Measurements from ENCODE around the gene DCUN1D5.
"Not testable (repeated sequence)": the region's sequence is repeated elsewhere in the genome, so short reads cannot be mapped to it uniquely, and the experiment has no call there.

Gene DCUN1D5

GRCh38 chr11:103053997-103054396, 38.0 kb downstream of the DCUN1D5 start:
- DNase-seq = no peak

- no peak for DNase-seq
These were observed 40.0 kb downstream of the DCUN1D5 start for GRCh38 chr11:103051981-103052380.

- DNase-seq = no peak
These were observed 40.7 kb downstream of the DCUN1D5 start for GRCh38 chr11:103051151-103051801.

- no peak for DNase-seq
These were observed 41.6 kb downstream of the DCUN1D5 start for GRCh38 chr11:103050351-103050750.

GRCh38 chr11:103047837-103048236, 44.1 kb downstream of the DCUN1D5 start:
- no peak for DNase-seq

GRCh38 chr11:103043826-103044678, 47.9 kb downstream of the DCUN1D5 start:
- DNase-seq = no peak

GRCh38 chr11:103042161-103042560, 49.8 kb downstream of the DCUN1D5 start:
- DNase-seq = no peak

GRCh38 chr11:103035791-103036434, 56.0 kb downstream of the DCUN1D5 start:
- peak; percentile 5 for DNase-seq

- DNase-seq = no peak
These were observed 56.7 kb downstream of the DCUN1D5 start for GRCh38 chr11:103035216-103035615.

GRCh38 chr11:103031834-103032233, 60.1 kb downstream of the DCUN1D5 start:
- no peak for DNase-seq

GRCh38 chr11:103029401-103029800, 62.6 kb downstream of the DCUN1D5 start:
- DNase-seq = no peak

GRCh38 chr11:103028304-103029020, 63.5 kb downstream of the DCUN1D5 start:
- DNase-seq = not testable (repeated sequence)

GRCh38 chr11:103024086-103024485, 67.9 kb downstream of the DCUN1D5 start:
- DNase-seq = no peak

GRCh38 chr11:103016031-103016430, 75.9 kb downstream of the DCUN1D5 start:
- DNase-seq = no peak

GRCh38 chr11:103013421-103013820, 78.5 kb downstream of the DCUN1D5 start:
- no peak for DNase-seq

Data from NCI-H1694 (cell line).